DND-41 (cell line): ENCODE data around the gene DIP2B.

Experiments used
- EZH2 ChIP-seq: IDR thresholded peaks from 3 replicates; pipeline ENCODE4 v1.6.1; 2012; ENCODE audit warnings: borderline replicate concordance, low read depth, mild to moderate bottlenecking, moderate library complexity, low read length, inconsistent platforms; ENCODE audit not compliant: severe bottlenecking
- TF ChIP-seq, protein P1 (sequence below): IDR thresholded peaks from 2 replicates; pipeline ENCODE4 v1.5.1; 2012; ENCODE audit warnings: borderline replicate concordance, low read length, moderate library complexity, mild to moderate bottlenecking; ENCODE audit not compliant: poor library complexity, severe bottlenecking; ENCODE audit errors: extremely low read depth

DNA sequence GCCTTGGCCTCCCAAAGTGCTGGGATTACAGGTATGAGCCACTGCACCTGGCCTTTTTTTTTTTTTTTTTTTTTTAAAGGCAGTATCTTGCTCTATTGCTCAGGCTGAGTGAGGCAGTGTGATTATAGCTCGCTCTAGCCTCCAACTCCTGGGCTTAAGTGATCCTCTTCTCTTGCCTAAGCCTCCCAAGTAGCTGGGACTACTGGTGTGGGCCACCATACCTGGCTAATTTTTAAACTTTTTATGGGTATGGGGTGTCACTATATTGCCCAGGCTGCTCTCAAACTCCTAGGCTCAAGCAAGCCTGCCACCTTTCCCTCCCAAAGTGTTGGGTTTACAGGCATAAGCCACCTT, 58.6 kb downstream of the DIP2B start:
- TF ChIP-seq, protein P1, sequence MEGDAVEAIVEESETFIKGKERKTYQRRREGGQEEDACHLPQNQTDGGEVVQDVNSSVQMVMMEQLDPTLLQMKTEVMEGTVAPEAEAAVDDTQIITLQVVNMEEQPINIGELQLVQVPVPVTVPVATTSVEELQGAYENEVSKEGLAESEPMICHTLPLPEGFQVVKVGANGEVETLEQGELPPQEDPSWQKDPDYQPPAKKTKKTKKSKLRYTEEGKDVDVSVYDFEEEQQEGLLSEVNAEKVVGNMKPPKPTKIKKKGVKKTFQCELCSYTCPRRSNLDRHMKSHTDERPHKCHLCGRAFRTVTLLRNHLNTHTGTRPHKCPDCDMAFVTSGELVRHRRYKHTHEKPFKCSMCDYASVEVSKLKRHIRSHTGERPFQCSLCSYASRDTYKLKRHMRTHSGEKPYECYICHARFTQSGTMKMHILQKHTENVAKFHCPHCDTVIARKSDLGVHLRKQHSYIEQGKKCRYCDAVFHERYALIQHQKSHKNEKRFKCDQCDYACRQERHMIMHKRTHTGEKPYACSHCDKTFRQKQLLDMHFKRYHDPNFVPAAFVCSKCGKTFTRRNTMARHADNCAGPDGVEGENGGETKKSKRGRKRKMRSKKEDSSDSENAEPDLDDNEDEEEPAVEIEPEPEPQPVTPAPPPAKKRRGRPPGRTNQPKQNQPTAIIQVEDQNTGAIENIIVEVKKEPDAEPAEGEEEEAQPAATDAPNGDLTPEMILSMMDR = no peak
- no peak for TF ChIP-seq EZH2
